ENCODE data around the gene TSLP.

DNA sequence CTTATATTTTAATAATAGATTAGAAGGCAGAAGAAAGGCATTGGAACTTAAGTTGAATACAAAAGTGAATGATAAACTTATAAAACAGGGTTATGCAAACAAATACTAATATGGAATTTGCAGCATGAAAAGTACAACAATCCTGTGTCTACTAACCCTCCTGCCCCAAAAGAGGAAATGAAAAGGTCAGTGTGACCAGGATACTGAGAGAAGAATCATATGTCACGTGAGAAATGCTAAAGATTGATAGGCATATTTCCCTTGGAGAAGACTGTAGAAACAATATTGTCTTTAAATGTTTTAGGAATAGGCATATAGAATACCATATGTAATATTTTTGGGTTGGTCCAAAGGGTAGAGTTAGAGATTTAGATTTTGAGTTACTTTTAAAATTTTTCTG is 24.5 kb downstream of the TSLP start:
- TF ChIP-seq CTCF (IDR thresholded peaks at IDR 0.05) (no peak), POLR2A (IDR thresholded peaks at IDR 0.05) (no peak), EP300 (IDR thresholded peaks at IDR 0.05) (no peak)
